Measurements from ENCODE around the gene AHCYL2.

GRCh38 chr7:129262324-129262723 lies 37.5 kb downstream of the AHCYL2 start:
- TF ChIP-seq CTCF (IDR thresholded peaks at IDR 0.05; ENCODE audit: poor library complexity, severe bottlenecking) (no peak), TAF1 (IDR thresholded peaks at IDR 0.05; ENCODE audit: low read depth) (no peak), MXI1 (conservative IDR thresholded peaks at IDR 0.05; ENCODE audit: poor library complexity, severe bottlenecking) (no peak), EZH2 (IDR thresholded peaks at IDR 0.05; ENCODE audit: borderline replicate concordance, insufficient read depth, low read length, poor library complexity, severe bottlenecking) (no peak), EP300 (conservative IDR thresholded peaks at IDR 0.05; ENCODE audit: poor library complexity, severe bottlenecking) (no peak), POLR2AphosphoS5 (IDR thresholded peaks at IDR 0.05) (no peak), REST (IDR thresholded peaks at IDR 0.05; ENCODE audit: borderline replicate concordance) (no peak), SMC3 (conservative IDR thresholded peaks at IDR 0.05; ENCODE audit: poor library complexity) (no peak)

All from neural cell (in vitro differentiated cells).